ENCODE results near the gene RGSL1. TPM values are rescaled to one million over a fixed set of nuclear protein-coding genes. Genes with fewer than 3 reads are reported as not detected.

RGSL1 gene
- total and polyA plus RNA-seq, 9 of the 15 experiments (the other 6 are each of a cell fraction or from before 2014, with no cell fraction given), result 0.03 TPM; not detected in 8

GRCh38 chr1:182567629-182568028 lies 117.7 kb downstream of the RGSL1 start (continued):
- TF ChIP-seq ILK (tag; IDR thresholded peaks at IDR 0.05; ENCODE audit: borderline replicate concordance, low read depth), result no peak
- no peak for TF ChIP-seq PHF21A (IDR thresholded peaks at IDR 0.05; ENCODE audit: borderline replicate concordance, low read depth)
- no peak for TF ChIP-seq HMGN3 (IDR thresholded peaks at IDR 0.05; ENCODE audit: borderline replicate concordance, extremely low read depth, insufficient read length, low read depth, low read length)
- TF ChIP-seq MLX (CRISPR knock-in tag; conservative IDR thresholded peaks at IDR 0.05), result no peak
- no peak for TF ChIP-seq ZNF561 (CRISPR knock-in tag; conservative IDR thresholded peaks at IDR 0.05)
- no peak for TF ChIP-seq SP2 (IDR thresholded peaks at IDR 0.05; ENCODE audit: extremely low read depth, low read depth, low read length, poor library complexity, severe bottlenecking)
- no peak for TF ChIP-seq SMARCC2 (IDR thresholded peaks at IDR 0.05; ENCODE audit: low read depth)
- no peak for TF ChIP-seq CHCHD3 (CRISPR knock-in tag; IDR thresholded peaks at IDR 0.05)
- TF ChIP-seq ZNF12 (CRISPR knock-in tag; IDR thresholded peaks at IDR 0.05), result no peak
- TF ChIP-seq ZEB2 (IDR thresholded peaks at IDR 0.05), result no peak
- no peak for TF ChIP-seq MECOM (CRISPR knock-in tag; IDR thresholded peaks at IDR 0.05)

GRCh38 chr1:182568647-182569284 lies 118.8 kb downstream of the RGSL1 start:
- no peaks in the 10 kb centered on the region for H3K79me2 ChIP-seq (ENCODE audit: control insufficient read depth, insufficient read depth, low read length)
- no peaks in the 10 kb centered on the region for H3K9me3 ChIP-seq (replicated peaks; ENCODE audit: control insufficient read depth, insufficient read depth, low read depth, low read length)
- ChIA-PET POLR2A (interaction anchor here (1.0 kb wide), 1 partner anchor 10 kb away, joined by 3 read pairs; no protein-coding TSS in a partner anchor), CTCF (ENCODE audit: low intra/inter-chr PET ratio) (no interaction called here)
- H3K36me3 ChIP-seq (ENCODE audit: control insufficient read depth, insufficient read depth, low read length), result no peaks in the 10 kb centered on the region
- DNase-seq (ENCODE audit: extremely low read depth in 1 of 4, low spot score in 3 of 4) (no peak), ATAC-seq (no peak), FAIRE-seq (no peak)
- intact Hi-C loops (cut with micrococcal nuclease) (no loop called here), in situ Hi-C loops (cut with MboI) (no loop called here)
- TF ChIP-seq, protein P1, sequence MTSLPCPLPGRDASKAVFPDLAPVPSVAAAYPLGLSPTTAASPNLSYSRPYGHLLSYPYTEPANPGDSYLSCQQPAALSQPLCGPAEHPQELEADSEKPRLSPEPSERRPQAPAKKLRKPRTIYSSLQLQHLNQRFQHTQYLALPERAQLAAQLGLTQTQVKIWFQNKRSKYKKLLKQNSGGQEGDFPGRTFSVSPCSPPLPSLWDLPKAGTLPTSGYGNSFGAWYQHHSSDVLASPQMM (CRISPR knock-in tag; IDR thresholded peaks at IDR 0.05), result no peak
- TF ChIP-seq NRF1 (conservative IDR thresholded peaks at IDR 0.05 in 1 of 2, IDR thresholded peaks at IDR 0.05 in 1 of 2) (no peak), MEF2D (tag; conservative IDR thresholded peaks at IDR 0.05; ENCODE audit: low read depth) (no peak), HNRNPH1 (optimal IDR thresholded peaks at IDR 0.05; ENCODE audit: low read depth, low read length) (no peak), ZNF507 (tag; conservative IDR thresholded peaks at IDR 0.05) (no peak)
- 15% methylated on average over 3 of the region's 3 CpGs for WGBS (ENCODE audit: insufficient coverage, low coverage, missing lambda C conversion rate)
- H3K27me3 ChIP-seq (ENCODE audit: control insufficient read depth in 2 of 2, insufficient read depth in 2 of 2, low read length in 2 of 2), result peaks cover 0 to 6% of the 10 kb centered on the region in 2 experiments; a peak in 2 of 5 replicates
- no peaks in the 10 kb centered on the region for H3K4me1 ChIP-seq (replicated peaks in 1 of 2; ENCODE audit: control insufficient read depth in 2 of 2, insufficient read depth in 2 of 2, low read length in 2 of 2)
- no peak overlapping the region for H3K9ac ChIP-seq (ENCODE audit: insufficient read depth in 1 of 2, low read depth in 2 of 2, low read length in 2 of 2)
- H3K9me1 ChIP-seq (ENCODE audit: control insufficient read depth, insufficient read depth, low read length), result no peaks in the 10 kb centered on the region
- BruUV-seq (replicated peaks), result no TSS peak
- H3K4me2 ChIP-seq (ENCODE audit: insufficient read depth, low read length), result no peak overlapping the region
- no peak overlapping the region for H2AFZ ChIP-seq (ENCODE audit: low read depth, low read length)
- no peak overlapping the region for H3K27ac ChIP-seq (ENCODE audit: extremely low read depth, low read depth, low read length)
- no peak overlapping the region for H3K4me3 ChIP-seq
- no peaks in the 10 kb centered on the region for H4K20me1 ChIP-seq (replicated peaks; ENCODE audit: control insufficient read depth, insufficient read depth, low read length)
